HG02852 (cell line): ENCODE results near the gene SNX30.

Source experiments
- ATAC-seq: cut with Tn5 transposase; IDR thresholded peaks from one replicate; pipeline ENCODE4 v1.9.1; 2021; ENCODE audit warnings: mild to moderate bottlenecking, moderate library complexity; ENCODE audit not compliant: unreplicated experiment

Gene SNX30

DNA sequence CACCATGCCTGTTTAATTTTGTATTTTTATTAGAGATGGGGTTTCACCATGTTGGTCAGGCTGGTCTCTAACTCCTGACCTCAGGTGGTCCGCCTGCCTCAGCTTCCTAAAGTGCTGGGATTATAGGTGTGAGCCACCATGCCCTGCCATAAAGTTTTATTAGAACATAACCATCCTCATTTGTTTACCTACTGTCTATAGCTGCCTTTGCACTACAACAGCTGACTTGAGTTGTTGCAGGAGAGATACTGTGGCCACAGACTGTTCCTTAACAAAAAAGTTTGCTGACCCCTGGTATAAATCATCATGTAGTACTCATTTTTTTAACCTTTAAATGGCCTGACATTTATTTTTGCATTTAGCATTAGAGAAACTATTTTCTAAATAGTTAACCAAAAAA, 31.7 kb downstream of the SNX30 start:
- ATAC-seq, result no peak

DNA sequence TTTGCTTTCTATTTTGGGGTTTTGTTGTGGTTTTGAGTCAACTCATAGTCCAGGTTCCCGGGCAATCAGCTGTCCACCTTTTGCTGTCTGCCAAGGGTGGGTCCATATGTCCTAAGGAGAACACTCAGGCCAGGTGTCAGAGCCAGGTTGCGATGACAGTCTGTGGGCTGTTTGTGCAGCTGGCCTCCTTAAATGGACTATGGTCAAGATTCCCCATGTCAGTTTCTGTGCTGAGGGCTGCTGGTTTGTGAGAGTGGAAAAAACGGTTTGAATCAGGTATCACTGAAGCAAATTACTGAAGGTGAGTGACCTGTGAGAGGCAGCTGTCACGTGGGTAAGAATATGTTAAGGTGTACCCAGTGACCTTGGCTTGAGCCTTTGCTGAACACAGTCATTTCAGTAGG, 33.0 kb downstream of the SNX30 start:
- ATAC-seq, result no peak

- ATAC-seq, result no peak
Measured at GRCh38 chr9:112784020-112784785, 33.6 kb downstream of the SNX30 start.

DNA sequence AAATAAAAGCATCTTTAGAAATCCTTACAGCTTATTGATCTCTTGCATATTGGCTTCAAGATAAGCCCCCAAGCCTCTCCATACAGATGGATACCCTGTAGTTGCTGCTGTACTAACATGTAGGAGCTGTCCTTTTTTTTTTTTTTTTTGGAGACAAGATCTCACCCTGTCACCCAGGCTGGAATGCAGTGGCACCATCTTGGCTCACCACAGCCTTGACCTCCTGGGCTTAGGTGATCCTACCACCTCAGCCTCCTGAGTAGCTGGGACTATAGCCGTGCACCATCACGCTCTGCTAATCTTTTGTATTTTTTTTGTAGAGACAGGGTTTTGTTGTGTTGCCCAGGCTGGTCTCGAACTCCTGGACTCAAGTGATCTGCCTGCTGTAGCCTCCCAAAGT, 35.4 kb downstream of the SNX30 start:
- no peak for ATAC-seq

GRCh38 chr9:112786829-112787520, 36.4 kb downstream of the SNX30 start:
- no peak for ATAC-seq

GRCh38 chr9:112787978-112788377, 37.4 kb downstream of the SNX30 start:
- no peak for ATAC-seq

DNA sequence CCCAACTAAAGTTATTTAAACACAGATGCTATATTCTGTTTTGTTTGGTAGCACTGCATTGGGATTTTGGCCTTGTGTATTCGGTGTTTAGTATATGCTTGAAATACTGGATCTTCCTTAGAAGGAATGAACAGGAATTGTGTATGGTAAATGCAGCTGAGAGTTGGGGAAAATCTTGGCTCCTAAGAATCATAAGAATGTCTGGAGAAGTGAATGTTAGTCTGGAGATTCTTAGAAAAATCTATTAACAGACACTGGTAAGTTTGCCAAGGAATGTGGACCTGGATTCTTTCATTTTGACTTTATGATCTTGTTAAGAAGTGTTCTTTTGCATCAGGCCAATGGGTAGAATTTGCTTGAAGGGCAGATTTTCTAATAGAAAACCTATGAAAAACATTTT, 38.9 kb downstream of the SNX30 start:
- ATAC-seq, result no peak

GRCh38 chr9:112789891-112790774, 39.6 kb downstream of the SNX30 start:
- ATAC-seq, result no peak

- ATAC-seq, result no peak
Measured at GRCh38 chr9:112792670-112793069, 42.1 kb downstream of the SNX30 start.

GRCh38 chr9:112793213-112793810, 42.8 kb downstream of the SNX30 start:
- peak; percentile 73 for ATAC-seq

DNA sequence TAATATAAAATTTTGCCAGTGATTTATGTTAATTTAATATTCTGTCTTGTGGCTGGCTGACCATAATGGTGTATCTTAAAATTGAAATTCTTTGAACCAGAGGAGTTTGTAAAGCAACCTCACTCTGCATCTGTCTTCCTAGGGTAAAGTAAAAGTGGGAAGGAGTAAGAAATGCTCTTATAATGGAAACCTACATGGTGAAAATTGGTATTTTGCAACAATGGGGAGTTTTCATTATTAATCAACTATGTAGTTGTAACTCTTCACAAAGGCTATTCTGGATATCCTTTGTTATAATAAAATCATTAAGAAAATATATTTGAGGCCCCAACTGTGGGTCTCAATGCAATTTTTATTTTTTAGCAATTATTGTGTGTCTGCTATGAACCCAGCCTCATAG, 44.2 kb downstream of the SNX30 start:
- no peak for ATAC-seq

- no peak for ATAC-seq
Measured at GRCh38 chr9:112795921-112796320, 45.4 kb downstream of the SNX30 start.

DNA sequence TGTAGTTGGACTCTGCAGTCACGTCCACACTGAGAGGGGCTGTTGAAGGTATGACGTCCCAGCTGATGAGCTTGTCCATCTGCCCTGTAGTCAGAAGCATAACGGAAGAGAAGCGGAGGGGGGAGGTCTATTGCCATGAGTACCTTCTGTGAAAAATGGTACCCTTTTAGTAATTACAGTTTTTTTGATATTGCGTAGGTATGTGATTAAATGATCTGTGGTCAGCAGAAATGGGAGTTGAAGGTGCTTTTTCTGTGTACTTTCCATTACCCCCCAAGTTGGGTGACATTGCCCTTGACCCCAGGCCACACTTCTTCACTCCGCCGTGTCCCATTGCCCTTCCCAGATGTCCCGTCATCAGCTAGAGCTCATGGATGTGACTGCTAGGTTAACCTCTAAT, 45.9 kb downstream of the SNX30 start:
- no peak for ATAC-seq

GRCh38 chr9:112809351-112809848, 58.8 kb downstream of the SNX30 start:
- ATAC-seq, result peak; percentile 97

GRCh38 chr9:112809906-112810305, 59.3 kb downstream of the SNX30 start:
- ATAC-seq, result no peak

DNA sequence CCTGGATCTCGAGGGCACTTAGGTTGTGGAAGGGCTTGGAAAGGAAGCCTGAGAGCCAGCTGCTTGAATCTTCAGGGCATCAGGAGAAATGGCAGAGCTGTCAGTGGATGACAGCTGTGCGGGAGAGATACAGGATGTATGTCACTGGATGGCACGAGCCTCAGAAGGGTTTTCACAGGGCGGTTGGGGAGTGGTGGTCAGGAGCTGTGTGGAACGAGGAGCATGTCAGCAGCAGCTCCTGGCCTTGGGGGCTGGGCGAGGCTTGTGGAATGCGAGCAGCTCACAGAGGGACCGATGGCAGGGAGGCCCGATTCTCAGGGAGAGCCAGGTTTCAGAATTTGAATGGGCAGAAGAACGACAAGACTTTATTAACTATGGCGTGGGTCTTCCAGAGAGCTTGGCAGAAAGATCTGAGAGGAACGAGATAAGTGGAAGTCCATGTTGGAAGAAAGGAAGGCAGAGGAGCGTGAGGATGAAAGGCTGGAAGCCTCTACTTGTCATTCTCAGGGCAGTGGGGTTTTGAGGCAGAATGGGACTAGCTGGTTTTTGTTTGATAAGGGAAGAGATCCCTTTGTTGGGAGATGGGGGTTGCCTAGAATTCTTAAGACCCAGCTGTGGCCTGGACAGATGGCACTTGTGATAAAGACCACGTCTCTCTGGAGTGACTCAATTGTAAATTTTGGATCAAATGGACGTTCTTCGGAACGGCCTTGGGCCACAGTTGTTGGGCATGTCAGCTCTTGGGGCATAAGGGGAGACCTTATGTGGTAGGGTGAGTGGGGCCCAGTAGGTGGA, 60.3 kb downstream of the SNX30 start:
- ATAC-seq, result no peak

- no peak for ATAC-seq
Measured at GRCh38 chr9:112811518-112811917, 61.0 kb downstream of the SNX30 start.

- ATAC-seq, result no peak
Measured at GRCh38 chr9:112815868-112816267, 65.3 kb downstream of the SNX30 start.

DNA sequence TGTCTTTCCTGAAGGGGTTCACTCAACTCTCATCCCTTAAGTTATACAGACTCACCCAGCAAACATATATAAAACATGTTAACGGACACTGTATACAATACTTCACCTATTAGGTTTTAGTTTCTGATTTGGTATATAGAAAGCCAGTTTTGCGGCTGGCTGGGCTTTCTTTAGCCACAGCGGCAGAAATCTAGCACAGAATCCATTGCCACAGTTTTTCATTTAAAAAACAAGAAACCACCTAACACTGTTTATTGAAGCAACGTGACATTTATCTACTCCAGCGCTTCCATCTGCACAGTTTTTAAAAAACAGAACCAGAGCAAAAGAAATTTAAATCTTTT, 67.3 kb downstream of the SNX30 start:
- no peak for ATAC-seq
